C4-2B (cell line): ENCODE measurements around the gene GRAMD1C.

Experiments used
- CTCF ChIP-seq: fragments of 450-650 bp; conservative IDR thresholded peaks from 2 replicates; pipeline ENCODE4 v1.5.1; 2017; ENCODE audit warnings: mild to moderate bottlenecking
- ZFX ChIP-seq: fragments of 450-650 bp; IDR thresholded peaks from 2 replicates; pipeline ENCODE4 v1.6.1; 2017

- TF ChIP-seq CTCF (no peak), ZFX (no peak)
Measured at GRCh38 chr3:113946831-113947230, 108.2 kb downstream of the GRAMD1C start.
